Astrocyte (in vitro differentiated cells and primary cell): Measurements from ENCODE around the gene MPO. TPM values are rescaled to one million over a fixed set of nuclear protein-coding genes. Genes with fewer than 3 reads are reported as not detected.

Experiments
- DNase-seq: peaks from one replicate; pipeline ENCODE4 v3.0.0-alpha.2; 2010; ENCODE audit warnings: low read depth
- FAIRE-seq: peaks from 2 replicates; lab custom pipeline; 2011; peaks lifted over from hg19 to GRCh38; lab: Jason Lieb, UNC
- H2AFZ ChIP-seq: 2 replicates; pipeline ENCODE4 v1.6.0; 2012; ENCODE audit warnings: low read depth, low read length, inconsistent platforms
- H3K27ac ChIP-seq: 2 replicates; pipeline ENCODE4 v1.5.1; 2011; ENCODE audit warnings: low read depth, low read length, inconsistent platforms
- H3K27me3 ChIP-seq: 2 replicates; pipeline ENCODE4 v1.6.0; 2011; ENCODE audit warnings: low read length, inconsistent platforms; ENCODE audit not compliant: insufficient read depth
- H3K36me3 ChIP-seq: 2 replicates; pipeline ENCODE4 v1.5.1; 2011; ENCODE audit warnings: low read length, inconsistent platforms; ENCODE audit not compliant: insufficient read depth
- H3K4me1 ChIP-seq: 2 replicates; pipeline ENCODE4 v1.5.1; 2011; ENCODE audit warnings: low read length, inconsistent platforms; ENCODE audit not compliant: insufficient read depth
- H3K4me2 ChIP-seq: 2 replicates; pipeline ENCODE4 v1.6.0; 2012; ENCODE audit warnings: low read length, inconsistent platforms
- H3K4me3 ChIP-seq: 2 replicates; pipeline ENCODE4 v1.5.1; 2011; ENCODE audit warnings: low read depth, mild to moderate bottlenecking, low read length, inconsistent platforms; ENCODE audit not compliant: insufficient read depth
- H3K79me2 ChIP-seq: 2 replicates; pipeline ENCODE4 v1.6.0; 2012; ENCODE audit warnings: mild to moderate bottlenecking, low read length, inconsistent platforms; ENCODE audit not compliant: insufficient read depth
- H3K9ac ChIP-seq: 2 replicates; pipeline ENCODE4 v1.6.0; 2012; ENCODE audit warnings: mild to moderate bottlenecking, low read length, inconsistent platforms
- H3K9me3 ChIP-seq: 2 replicates; pipeline ENCODE4 v1.5.1; 2012; ENCODE audit warnings: low read depth, mild to moderate bottlenecking, low read length, inconsistent platforms; ENCODE audit not compliant: insufficient read depth
- H4K20me1 ChIP-seq: 2 replicates; pipeline ENCODE4 v1.6.0; 2012; ENCODE audit warnings: low read length, inconsistent platforms; ENCODE audit not compliant: insufficient read depth
- H3K27ac Mint-ChIP-seq: one replicate; pipeline ENCODE4 v1.8.0; 2021; ENCODE audit warnings: mild to moderate bottlenecking, mixed read lengths; ENCODE audit not compliant: unreplicated experiment
- H3K27me3 Mint-ChIP-seq: one replicate; pipeline ENCODE4 v1.8.0; 2021; ENCODE audit warnings: low read depth, mixed read lengths; ENCODE audit not compliant: unreplicated experiment
- H3K36me3 Mint-ChIP-seq: one replicate; pipeline ENCODE4 v1.8.0; 2021; ENCODE audit warnings: low read depth, mixed read lengths; ENCODE audit not compliant: unreplicated experiment
- H3K4me1 Mint-ChIP-seq: one replicate; pipeline ENCODE4 v1.8.0; 2021; ENCODE audit warnings: low read depth, mixed read lengths; ENCODE audit not compliant: unreplicated experiment
- H3K4me3 Mint-ChIP-seq: one replicate; pipeline ENCODE4 v1.8.0; 2021; ENCODE audit warnings: mild to moderate bottlenecking, moderate library complexity, mixed read lengths; ENCODE audit not compliant: unreplicated experiment
- H3K9me3 Mint-ChIP-seq: one replicate; pipeline ENCODE4 v1.8.0; 2021; ENCODE audit warnings: mild to moderate bottlenecking, mixed read lengths; ENCODE audit not compliant: unreplicated experiment
- EZH2 ChIP-seq: IDR thresholded peaks from 2 replicates; pipeline ENCODE4 v1.6.1; 2012; ENCODE audit warnings: mild to moderate bottlenecking, low read length, inconsistent platforms; ENCODE audit not compliant: insufficient read depth
- total RNA-seq: library from RNA; stranded (reverse); gene quantifications from 2 replicates; pipeline ENCODE4 v1.2.1, GENCODE V29; 2021
- TF ChIP-seq, protein P1 (sequence below): IDR thresholded peaks from 2 replicates; pipeline ENCODE4 v1.5.1; 2011; ENCODE audit warnings: low read depth, mild to moderate bottlenecking, inconsistent platforms, low read length, moderate library complexity; ENCODE audit not compliant: insufficient read depth

The MPO gene
- total RNA-seq, 1 donor from 2014 or later, result not detected

- H3K4me3 ChIP-seq, result no peak overlapping the region
- no peak overlapping the region for H3K27ac ChIP-seq
- H3K9ac ChIP-seq, result no peak overlapping the region
- TF ChIP-seq, protein P1, sequence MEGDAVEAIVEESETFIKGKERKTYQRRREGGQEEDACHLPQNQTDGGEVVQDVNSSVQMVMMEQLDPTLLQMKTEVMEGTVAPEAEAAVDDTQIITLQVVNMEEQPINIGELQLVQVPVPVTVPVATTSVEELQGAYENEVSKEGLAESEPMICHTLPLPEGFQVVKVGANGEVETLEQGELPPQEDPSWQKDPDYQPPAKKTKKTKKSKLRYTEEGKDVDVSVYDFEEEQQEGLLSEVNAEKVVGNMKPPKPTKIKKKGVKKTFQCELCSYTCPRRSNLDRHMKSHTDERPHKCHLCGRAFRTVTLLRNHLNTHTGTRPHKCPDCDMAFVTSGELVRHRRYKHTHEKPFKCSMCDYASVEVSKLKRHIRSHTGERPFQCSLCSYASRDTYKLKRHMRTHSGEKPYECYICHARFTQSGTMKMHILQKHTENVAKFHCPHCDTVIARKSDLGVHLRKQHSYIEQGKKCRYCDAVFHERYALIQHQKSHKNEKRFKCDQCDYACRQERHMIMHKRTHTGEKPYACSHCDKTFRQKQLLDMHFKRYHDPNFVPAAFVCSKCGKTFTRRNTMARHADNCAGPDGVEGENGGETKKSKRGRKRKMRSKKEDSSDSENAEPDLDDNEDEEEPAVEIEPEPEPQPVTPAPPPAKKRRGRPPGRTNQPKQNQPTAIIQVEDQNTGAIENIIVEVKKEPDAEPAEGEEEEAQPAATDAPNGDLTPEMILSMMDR, result no peak
- TF ChIP-seq EZH2, result no peak
- H3K27me3 ChIP-seq, result peaks cover 40% of the 10 kb centered on the region
- Mint-ChIP-seq H3K4me1 (peaks cover 18% of the 10 kb centered on the region), H3K9me3 (no peaks in the 10 kb centered on the region), H3K36me3 (no peaks in the 10 kb centered on the region), H3K27me3 (peaks cover 42% of the 10 kb centered on the region), H3K4me3 (no peak overlapping the region), H3K27ac (no peak overlapping the region)
- no peaks in the 10 kb centered on the region for H3K36me3 ChIP-seq
- H3K79me2 ChIP-seq, result no peaks in the 10 kb centered on the region
- H2AFZ ChIP-seq, result no peak overlapping the region
- FAIRE-seq (no peak), DNase-seq (no peak)
- H4K20me1 ChIP-seq, result no peaks in the 10 kb centered on the region
- H3K4me2 ChIP-seq, result no peak overlapping the region
- H3K4me1 ChIP-seq, result peaks cover 11% of the 10 kb centered on the region
- no peaks in the 10 kb centered on the region for H3K9me3 ChIP-seq
These were observed 44.9 kb downstream of the MPO start for GRCh38 chr17:58235821-58236220.

DNA sequence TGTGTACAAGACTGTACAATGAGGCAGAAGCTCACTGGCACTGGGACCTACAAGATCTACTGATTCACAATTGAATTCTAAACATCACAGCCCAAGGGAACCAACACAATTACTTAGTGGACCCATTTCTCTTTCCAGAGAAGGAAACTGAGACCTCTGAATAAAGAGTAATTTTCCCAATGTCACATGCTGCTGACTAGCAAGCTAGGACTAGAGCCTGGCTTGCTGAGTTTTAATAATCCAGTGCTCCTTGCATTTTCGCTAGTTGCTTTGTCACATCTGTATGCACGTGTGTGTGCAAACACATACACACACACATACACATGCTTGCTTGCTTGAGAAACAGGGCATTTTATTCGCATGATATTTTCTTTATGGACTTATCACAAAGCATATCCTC, 46.2 kb downstream of the MPO start:
- FAIRE-seq (no peak), DNase-seq (no peak)
- no peak overlapping the region for H3K27ac ChIP-seq
- H3K4me1 ChIP-seq, result peaks cover 11% of the 10 kb centered on the region
- peaks cover 29% of the 10 kb centered on the region for H3K27me3 Mint-ChIP-seq
- H3K4me2 ChIP-seq, result no peak overlapping the region
- no peak overlapping the region for H3K4me3 Mint-ChIP-seq
- H3K9ac ChIP-seq, result no peak overlapping the region
- H2AFZ ChIP-seq, result no peak overlapping the region
- H3K36me3 ChIP-seq, result no peaks in the 10 kb centered on the region
- H3K9me3 Mint-ChIP-seq, result no peaks in the 10 kb centered on the region
- H3K4me1 Mint-ChIP-seq, result peaks cover 20% of the 10 kb centered on the region
- H3K9me3 ChIP-seq, result no peaks in the 10 kb centered on the region
- peaks cover 28% of the 10 kb centered on the region for H3K27me3 ChIP-seq
- H3K4me3 ChIP-seq, result no peak overlapping the region
- no peaks in the 10 kb centered on the region for H4K20me1 ChIP-seq
- no peaks in the 10 kb centered on the region for H3K79me2 ChIP-seq
- no peaks in the 10 kb centered on the region for H3K36me3 Mint-ChIP-seq
- H3K27ac Mint-ChIP-seq, result no peak overlapping the region
- no peak for TF ChIP-seq EZH2
- TF ChIP-seq, protein P1, result no peak

- H3K27me3 Mint-ChIP-seq, result peaks cover 20% of the 10 kb centered on the region
- Histone ChIP-seq H3K79me2 (no peaks in the 10 kb centered on the region), H2AFZ (no peak overlapping the region), H3K27me3 (peaks cover 18% of the 10 kb centered on the region), H3K4me3 (no peak overlapping the region), H3K9ac (no peak overlapping the region), H3K36me3 (no peaks in the 10 kb centered on the region), H3K27ac (no peak overlapping the region), H3K4me2 (no peak overlapping the region), H3K4me1 (peaks cover 11% of the 10 kb centered on the region), H4K20me1 (no peaks in the 10 kb centered on the region), H3K9me3 (no peaks in the 10 kb centered on the region)
- H3K36me3 Mint-ChIP-seq, result no peaks in the 10 kb centered on the region
- H3K27ac Mint-ChIP-seq, result no peak overlapping the region
- H3K4me3 Mint-ChIP-seq, result no peak overlapping the region
- H3K4me1 Mint-ChIP-seq, result peaks cover 20% of the 10 kb centered on the region
- TF ChIP-seq, protein P1, result no peak
- no peak for TF ChIP-seq EZH2
- no peak for FAIRE-seq
- DNase-seq, result no peak
- H3K9me3 Mint-ChIP-seq, result no peaks in the 10 kb centered on the region
These were observed 47.2 kb downstream of the MPO start for GRCh38 chr17:58233543-58233942.
